NCI-H1436 treated with DMSO at 0.1 percent for 48 hours (cell line): Measurements from ENCODE around the gene VPS4A.

Source experiments
- DNase-seq: peaks from one replicate; lab custom pipeline; 2025; lab: John Stamatoyannopoulos, UW

Gene VPS4A

DNA sequence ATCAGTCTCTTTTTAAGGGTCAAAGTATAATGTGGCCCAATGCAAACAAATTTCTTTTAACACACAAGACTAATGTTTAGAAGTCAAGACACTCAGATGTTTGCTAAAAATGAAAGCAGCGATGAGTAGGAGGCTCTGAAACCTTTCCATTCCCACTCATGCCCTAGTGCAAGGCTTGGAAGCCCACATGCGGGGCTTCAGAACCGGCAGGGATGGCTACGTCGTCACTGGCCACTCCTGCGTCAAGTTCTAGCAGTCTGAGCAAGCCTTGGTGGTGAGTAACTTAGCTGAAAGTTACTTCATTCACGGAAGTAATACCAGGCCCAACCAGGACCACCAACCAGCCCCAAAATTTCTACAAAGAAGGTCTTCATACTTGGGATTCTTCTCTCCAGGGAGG lies 55.3 kb downstream of the VPS4A start:
- DNase-seq, result no peak

DNA sequence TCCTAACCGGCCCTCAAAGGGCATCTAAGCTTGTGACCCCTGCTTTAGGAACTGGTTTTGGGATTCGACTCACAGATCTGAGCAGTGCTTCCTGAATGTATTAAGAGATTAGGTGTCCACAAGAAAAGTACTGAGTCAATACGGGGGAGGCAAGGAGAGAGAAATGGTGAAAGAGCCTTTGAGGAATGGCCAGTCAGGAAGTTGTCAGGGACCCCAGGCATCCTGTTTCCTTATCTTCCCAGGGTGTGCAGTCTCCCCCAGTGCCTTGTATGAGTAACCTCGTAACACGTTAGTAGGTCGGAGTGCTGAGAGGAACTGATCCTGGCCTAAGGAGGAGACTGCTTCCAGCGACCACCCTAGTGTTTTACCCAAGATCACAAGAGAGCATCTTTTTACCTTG lies 56.8 kb downstream of the VPS4A start:
- DNase-seq, result no peak

DNA sequence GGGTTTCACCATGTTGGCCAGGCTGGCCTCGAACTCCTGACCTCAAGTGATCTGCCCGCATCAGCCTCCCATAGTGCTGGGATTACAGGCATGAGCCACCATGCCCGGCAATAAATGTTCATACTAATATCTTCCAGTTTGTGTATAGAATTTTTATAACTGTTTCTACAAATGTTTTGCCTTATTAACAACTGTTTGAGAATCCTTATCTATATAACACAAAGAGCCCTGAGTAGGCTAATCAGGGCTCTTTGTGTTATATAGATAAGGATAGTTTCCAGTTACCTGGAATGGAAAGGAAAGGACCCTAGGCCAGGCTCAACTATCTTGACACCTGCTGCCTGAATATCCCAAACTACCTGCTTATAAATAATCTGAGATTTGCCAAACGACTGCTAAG lies 57.7 kb downstream of the VPS4A start:
- DNase-seq, result no peak

DNA sequence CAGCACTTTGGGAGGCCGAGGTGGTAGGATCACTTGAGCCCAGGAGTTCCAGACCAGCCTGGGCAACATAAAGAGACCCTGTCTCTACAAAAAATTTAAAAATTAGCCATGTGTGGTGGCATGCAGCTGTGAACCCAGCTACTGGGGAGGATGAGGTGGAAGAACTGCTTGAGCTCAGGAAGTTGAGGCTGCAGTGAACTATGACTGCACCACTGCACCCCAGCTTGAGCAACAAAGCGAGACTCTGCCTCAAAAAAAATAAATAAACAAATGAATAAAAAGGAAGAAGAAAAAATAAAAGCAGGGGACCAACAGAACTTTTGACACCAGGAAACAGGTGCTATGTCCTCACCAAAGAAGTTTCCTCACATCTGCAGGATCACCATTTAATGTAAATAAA lies 60.4 kb downstream of the VPS4A start:
- DNase-seq, result no peak

DNA sequence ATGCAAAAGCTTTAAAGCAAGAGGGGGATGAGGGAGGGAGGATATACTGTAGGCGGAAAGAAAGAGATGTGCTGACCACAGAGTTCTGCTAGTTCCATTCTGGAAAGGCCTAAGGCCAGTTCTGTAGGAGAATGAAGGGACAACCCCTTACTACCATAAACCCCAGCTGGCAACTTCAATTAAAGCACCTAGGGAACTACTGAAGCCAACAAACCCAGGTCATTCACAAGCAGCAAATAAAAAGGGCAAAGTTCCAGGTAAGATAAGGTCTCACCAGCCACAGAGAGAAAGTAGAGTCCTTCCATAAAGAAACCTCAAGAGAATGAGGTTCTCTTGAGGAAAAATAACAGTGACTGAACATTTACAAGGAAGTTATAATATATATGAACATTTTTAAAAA lies 61.9 kb downstream of the VPS4A start:
- DNase-seq, result no peak
